BE2C (cell line): ENCODE data around the gene SCLT1.

ENCODE experiments used
- DNase-seq: peaks from one replicate; pipeline ENCODE4 v3.0.0-alpha.2; 2020
- H3K27me3 ChIP-seq: fragments of 250-450 bp; sonication (Bioruptor Pico); 2 replicates; pipeline ENCODE4 v1.5.1; 2020; ENCODE audit warnings: mild to moderate bottlenecking
- H3K36me3 ChIP-seq: fragments of 250-450 bp; sonication (Bioruptor Pico); 2 replicates; pipeline ENCODE4 v1.5.1; 2020; ENCODE audit warnings: mild to moderate bottlenecking
- H3K4me1 ChIP-seq: fragments of 250-450 bp; sonication (Bioruptor Pico); 2 replicates; pipeline ENCODE4 v1.5.1; 2020
- H3K4me3 ChIP-seq: 2 replicates; pipeline ENCODE4 v1.5.1; 2011; ENCODE audit warnings: low read depth, low read length
- H3K9me3 ChIP-seq: fragments of 250-450 bp; sonication (Bioruptor Pico); 2 replicates; pipeline ENCODE4 v1.5.1; 2020
- TF ChIP-seq, protein P1 (sequence below): IDR thresholded peaks from 2 replicates; pipeline ENCODE4 v1.5.1; 2012; ENCODE audit warnings: mild to moderate bottlenecking, low read depth, low read length

The SCLT1 gene

DNA sequence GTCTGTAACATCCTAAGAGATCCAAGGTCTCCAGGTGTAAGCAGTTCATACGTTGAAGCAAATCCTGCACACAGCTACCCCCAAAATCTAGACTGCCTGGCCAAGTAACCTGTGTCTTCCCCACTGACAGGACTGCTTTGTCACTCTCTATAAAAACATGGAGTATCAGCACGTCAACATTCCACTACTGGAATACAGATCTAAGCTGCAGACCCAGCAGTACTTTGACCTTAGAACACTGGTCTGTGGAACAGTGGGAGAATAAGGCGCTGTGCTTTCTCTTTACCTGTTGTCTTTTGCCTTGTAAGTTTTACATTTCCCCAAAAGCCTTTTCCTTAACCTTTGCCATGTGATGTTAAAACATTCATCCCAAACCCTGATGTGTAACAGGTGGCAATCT, 146.4 kb downstream of the SCLT1 start:
- TF ChIP-seq, protein P1, sequence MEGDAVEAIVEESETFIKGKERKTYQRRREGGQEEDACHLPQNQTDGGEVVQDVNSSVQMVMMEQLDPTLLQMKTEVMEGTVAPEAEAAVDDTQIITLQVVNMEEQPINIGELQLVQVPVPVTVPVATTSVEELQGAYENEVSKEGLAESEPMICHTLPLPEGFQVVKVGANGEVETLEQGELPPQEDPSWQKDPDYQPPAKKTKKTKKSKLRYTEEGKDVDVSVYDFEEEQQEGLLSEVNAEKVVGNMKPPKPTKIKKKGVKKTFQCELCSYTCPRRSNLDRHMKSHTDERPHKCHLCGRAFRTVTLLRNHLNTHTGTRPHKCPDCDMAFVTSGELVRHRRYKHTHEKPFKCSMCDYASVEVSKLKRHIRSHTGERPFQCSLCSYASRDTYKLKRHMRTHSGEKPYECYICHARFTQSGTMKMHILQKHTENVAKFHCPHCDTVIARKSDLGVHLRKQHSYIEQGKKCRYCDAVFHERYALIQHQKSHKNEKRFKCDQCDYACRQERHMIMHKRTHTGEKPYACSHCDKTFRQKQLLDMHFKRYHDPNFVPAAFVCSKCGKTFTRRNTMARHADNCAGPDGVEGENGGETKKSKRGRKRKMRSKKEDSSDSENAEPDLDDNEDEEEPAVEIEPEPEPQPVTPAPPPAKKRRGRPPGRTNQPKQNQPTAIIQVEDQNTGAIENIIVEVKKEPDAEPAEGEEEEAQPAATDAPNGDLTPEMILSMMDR = no peak
- DNase-seq = no peak
- Histone ChIP-seq H3K27me3 (no peaks in the 10 kb centered on the region), H3K9me3 (no peaks in the 10 kb centered on the region; the same call in 1 of the 2 replicates), H3K4me3 (no peak overlapping the region), H3K4me1 (no peaks in the 10 kb centered on the region), H3K36me3 (peaks cover 17% of the 10 kb centered on the region)

DNA sequence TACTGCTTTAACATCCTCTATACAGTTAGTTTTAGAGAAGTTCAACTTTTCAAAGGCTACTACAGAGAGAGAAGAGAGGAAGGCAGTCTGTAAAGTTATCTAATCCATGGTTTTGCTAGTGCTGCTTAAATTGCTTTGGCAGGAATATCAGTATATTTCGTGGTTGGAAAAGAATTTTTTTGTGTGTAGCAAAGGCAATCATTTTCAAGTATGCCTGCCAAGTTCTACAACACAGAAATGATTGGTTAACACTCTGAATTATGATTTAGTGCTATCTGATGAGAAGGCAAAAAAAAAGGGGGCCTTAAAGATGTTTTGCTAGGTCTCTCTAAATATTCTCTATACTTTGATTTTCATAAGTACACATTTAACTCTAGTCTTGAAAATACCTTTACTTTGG, 150.7 kb downstream of the SCLT1 start:
- H3K4me1 ChIP-seq = no peaks in the 10 kb centered on the region
- DNase-seq = no peak
- H3K36me3 ChIP-seq = peaks cover 25% of the 10 kb centered on the region
- TF ChIP-seq, protein P1 = no peak
- H3K27me3 ChIP-seq = no peaks in the 10 kb centered on the region
- H3K4me3 ChIP-seq = no peak overlapping the region
- no peaks in the 10 kb centered on the region; the same call in 1 of the 2 replicates for H3K9me3 ChIP-seq

DNA sequence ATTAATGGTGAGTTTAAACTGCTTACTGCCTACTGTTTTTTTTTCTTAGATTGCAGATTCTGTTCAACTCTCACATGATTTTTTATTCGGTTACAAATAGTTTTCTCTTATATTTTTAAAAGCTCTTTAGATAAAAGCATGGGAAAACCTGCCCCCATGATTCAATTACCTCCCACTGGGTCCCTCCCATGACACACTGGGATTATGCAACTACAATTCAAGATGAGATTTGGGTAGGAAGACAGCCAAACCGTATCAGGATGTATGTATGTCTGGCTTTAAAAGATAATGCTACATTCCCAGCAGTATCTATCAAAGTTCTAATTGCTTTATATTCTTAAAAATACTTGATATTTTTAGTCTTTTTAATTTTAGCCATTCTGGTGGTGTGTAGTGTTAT, 152.4 kb downstream of the SCLT1 start:
- DNase-seq = no peak
- H3K9me3 ChIP-seq = no peaks in the 10 kb centered on the region; the same call in 1 of the 2 replicates
- TF ChIP-seq, protein P1 = no peak
- no peaks in the 10 kb centered on the region for H3K27me3 ChIP-seq
- no peaks in the 10 kb centered on the region for H3K4me1 ChIP-seq
- H3K36me3 ChIP-seq = peaks cover 25% of the 10 kb centered on the region
- H3K4me3 ChIP-seq = no peak overlapping the region

DNA sequence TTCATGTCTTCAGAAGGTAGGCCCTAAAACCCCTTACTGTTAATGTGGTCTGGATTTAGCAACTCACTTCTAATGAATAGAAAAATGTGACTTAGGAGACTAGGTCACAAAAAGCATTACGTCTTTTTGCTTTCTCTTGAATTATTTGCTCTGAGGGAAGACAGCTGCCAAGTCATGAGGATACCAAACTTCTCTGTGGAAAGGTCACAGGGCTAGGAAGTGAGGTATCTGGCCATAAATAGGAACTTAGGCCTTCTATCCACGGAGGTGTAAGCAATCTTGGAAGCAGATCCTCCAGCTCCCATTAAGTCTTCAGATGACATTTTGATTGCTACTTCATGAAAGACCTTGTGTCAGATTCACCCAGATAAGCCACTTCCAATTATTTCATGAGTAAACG, 163.3 kb downstream of the SCLT1 start:
- no peak overlapping the region for H3K4me3 ChIP-seq
- H3K36me3 ChIP-seq = no peaks in the 10 kb centered on the region; the same call in 1 of the 2 replicates
- TF ChIP-seq, protein P1 = no peak
- no peaks in the 10 kb centered on the region; the same call in none of the 2 replicates for H3K9me3 ChIP-seq
- no peaks in the 10 kb centered on the region for H3K4me1 ChIP-seq
- DNase-seq = no peak
- H3K27me3 ChIP-seq = no peaks in the 10 kb centered on the region

DNA sequence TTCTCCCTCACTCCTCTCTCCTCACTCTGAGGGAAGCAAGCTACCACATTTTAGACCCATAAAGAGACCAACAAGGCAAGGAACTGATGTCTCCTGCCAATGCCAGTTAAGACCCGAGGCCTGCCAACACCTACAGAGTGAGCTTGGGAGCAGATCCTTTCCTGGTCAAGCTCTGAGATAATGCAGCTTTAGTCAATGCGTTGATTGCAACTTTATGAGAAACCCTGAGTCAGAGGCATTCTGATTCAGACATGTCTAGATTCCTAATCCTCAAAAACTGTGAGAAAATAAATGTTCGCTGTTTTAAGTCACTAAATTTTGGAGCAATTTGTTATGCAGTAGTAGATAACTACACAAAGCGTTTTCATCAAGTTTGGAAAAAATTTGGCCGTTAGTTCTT, 168.4 kb downstream of the SCLT1 start:
- TF ChIP-seq, protein P1 = no peak
- Histone ChIP-seq H3K27me3 (no peaks in the 10 kb centered on the region), H3K36me3 (no peaks in the 10 kb centered on the region; the same call in 1 of the 2 replicates), H3K4me3 (no peak overlapping the region), H3K9me3 (no peaks in the 10 kb centered on the region; the same call in none of the 2 replicates), H3K4me1 (no peaks in the 10 kb centered on the region; the same call in 1 of the 2 replicates)
- no peak for DNase-seq

DNA sequence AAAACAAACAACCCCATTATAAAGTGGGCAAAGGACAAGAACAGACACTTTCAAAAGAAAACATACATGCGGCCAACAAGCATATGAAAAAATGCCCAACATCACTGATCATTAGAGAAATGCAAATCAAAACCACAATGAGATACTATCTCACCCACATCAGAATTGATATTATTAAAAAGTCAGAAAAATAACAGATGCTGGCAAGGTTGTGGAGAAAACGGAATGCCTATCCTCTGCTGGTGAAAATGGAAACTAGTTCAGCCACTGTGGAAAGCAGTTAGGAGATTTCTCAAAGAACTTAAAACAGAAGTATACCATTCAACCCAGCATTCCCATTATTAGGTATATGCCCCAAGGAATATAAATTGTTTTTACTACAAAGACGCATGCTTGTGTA, 171.4 kb downstream of the SCLT1 start:
- Histone ChIP-seq H3K9me3 (no peaks in the 10 kb centered on the region; the same call in none of the 2 replicates), H3K27me3 (no peaks in the 10 kb centered on the region), H3K4me1 (no peaks in the 10 kb centered on the region; the same call in 1 of the 2 replicates), H3K36me3 (no peaks in the 10 kb centered on the region), H3K4me3 (no peak overlapping the region)
- no peak for DNase-seq
- TF ChIP-seq, protein P1 = no peak
